AG09309 (cell line): Measurements from ENCODE around the gene ZNF776.
"Not testable (repeated sequence)": the region's sequence is repeated elsewhere in the genome, so short reads cannot be mapped to it uniquely, and the experiment has no call there.

Experiments
- DNase-seq: peaks from one replicate; pipeline ENCODE4 v3.0.0-alpha.2; 2010; ENCODE audit warnings: low read depth
- H3K4me3 ChIP-seq: 2 replicates; pipeline ENCODE4 v1.5.1; 2011; ENCODE audit warnings: mild to moderate bottlenecking, low read depth, low read length, moderate library complexity; ENCODE audit not compliant: control insufficient read depth
- TF ChIP-seq, protein P1 (sequence below): IDR thresholded peaks from 2 replicates; pipeline ENCODE4 v1.5.1; 2011; ENCODE audit warnings: mild to moderate bottlenecking, low read depth, low read length, inconsistent platforms; ENCODE audit not compliant: insufficient read depth, control insufficient read depth; ENCODE audit errors: missing control alignments

ZNF776 gene

DNA sequence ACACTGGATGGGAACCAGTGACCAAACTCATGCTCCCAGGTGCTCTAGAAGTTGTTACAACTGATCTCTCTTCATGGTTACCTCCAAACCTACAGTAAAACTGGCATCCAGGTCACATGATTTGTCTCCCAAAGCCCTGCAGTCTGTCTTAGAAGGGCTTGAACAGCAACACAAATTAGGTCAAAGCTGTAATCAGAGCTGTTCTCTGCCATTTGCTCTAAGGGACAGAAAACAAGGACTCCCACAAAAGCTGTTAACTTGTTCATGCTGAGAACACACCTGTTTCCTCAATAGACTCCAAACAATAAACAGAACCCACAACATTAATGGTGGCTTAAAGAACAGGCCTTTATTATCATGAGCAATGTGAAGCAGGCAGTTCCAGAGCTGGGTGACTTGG, 27.2 kb upstream of the ZNF776 start:
- DNase-seq: no peak
- no peak overlapping the region for H3K4me3 ChIP-seq
- TF ChIP-seq, protein P1, sequence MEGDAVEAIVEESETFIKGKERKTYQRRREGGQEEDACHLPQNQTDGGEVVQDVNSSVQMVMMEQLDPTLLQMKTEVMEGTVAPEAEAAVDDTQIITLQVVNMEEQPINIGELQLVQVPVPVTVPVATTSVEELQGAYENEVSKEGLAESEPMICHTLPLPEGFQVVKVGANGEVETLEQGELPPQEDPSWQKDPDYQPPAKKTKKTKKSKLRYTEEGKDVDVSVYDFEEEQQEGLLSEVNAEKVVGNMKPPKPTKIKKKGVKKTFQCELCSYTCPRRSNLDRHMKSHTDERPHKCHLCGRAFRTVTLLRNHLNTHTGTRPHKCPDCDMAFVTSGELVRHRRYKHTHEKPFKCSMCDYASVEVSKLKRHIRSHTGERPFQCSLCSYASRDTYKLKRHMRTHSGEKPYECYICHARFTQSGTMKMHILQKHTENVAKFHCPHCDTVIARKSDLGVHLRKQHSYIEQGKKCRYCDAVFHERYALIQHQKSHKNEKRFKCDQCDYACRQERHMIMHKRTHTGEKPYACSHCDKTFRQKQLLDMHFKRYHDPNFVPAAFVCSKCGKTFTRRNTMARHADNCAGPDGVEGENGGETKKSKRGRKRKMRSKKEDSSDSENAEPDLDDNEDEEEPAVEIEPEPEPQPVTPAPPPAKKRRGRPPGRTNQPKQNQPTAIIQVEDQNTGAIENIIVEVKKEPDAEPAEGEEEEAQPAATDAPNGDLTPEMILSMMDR: no peak

GRCh38 chr19:57719901-57720519, 26.6 kb upstream of the ZNF776 start:
- TF ChIP-seq, protein P1: no peak
- no peak for DNase-seq
- no peak overlapping the region for H3K4me3 ChIP-seq

GRCh38 chr19:57720878-57721277, 25.7 kb upstream of the ZNF776 start:
- no peak for DNase-seq
- TF ChIP-seq, protein P1: no peak
- no peak overlapping the region for H3K4me3 ChIP-seq

GRCh38 chr19:57738320-57738719, 8.3 kb upstream of the ZNF776 start:
- peak; percentile 10 for DNase-seq
- TF ChIP-seq, protein P1: peak; percentile 56
- not testable (repeated sequence) for H3K4me3 ChIP-seq

DNA sequence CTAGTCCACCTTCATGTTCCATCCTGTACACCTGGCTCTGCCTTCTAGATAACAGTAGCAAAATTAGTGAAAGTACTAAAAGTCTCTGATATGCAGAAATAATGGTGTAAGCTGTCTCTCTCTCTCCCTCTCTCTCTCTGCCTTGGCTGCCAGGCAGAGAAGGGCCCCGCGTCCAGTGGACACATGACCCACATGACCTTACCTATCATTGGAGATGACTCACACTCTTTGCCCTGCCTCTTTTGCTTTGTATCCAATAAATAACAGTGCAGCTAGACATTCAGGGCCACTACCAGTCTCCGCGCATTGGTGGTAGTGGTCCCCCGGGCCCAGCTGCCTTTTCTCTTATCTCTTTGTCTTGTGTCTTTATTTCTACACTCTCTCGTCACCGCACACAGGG, 7.8 kb upstream of the ZNF776 start:
- not testable (repeated sequence) for DNase-seq, H3K4me3 ChIP-seq

GRCh38 chr19:57747472-57747807, 825 bp downstream of the ZNF776 start:
- TF ChIP-seq, protein P1: no peak
- H3K4me3 ChIP-seq: peak overlapping the region; percentile 99
- DNase-seq: no peak

- TF ChIP-seq, protein P1: no peak
- H3K4me3 ChIP-seq: peak overlapping the region; percentile 99
- no peak for DNase-seq
These were observed 1.4 kb downstream of the ZNF776 start for GRCh38 chr19:57748029-57748428.
